SW480 (cell line): ENCODE measurements around the gene CYP2W1.

Experiments used
- DNase-seq: peaks from one replicate; pipeline ENCODE4 v3.0.0-alpha.2; 2016; ENCODE audit warnings: low spot score

The CYP2W1 gene

DNA sequence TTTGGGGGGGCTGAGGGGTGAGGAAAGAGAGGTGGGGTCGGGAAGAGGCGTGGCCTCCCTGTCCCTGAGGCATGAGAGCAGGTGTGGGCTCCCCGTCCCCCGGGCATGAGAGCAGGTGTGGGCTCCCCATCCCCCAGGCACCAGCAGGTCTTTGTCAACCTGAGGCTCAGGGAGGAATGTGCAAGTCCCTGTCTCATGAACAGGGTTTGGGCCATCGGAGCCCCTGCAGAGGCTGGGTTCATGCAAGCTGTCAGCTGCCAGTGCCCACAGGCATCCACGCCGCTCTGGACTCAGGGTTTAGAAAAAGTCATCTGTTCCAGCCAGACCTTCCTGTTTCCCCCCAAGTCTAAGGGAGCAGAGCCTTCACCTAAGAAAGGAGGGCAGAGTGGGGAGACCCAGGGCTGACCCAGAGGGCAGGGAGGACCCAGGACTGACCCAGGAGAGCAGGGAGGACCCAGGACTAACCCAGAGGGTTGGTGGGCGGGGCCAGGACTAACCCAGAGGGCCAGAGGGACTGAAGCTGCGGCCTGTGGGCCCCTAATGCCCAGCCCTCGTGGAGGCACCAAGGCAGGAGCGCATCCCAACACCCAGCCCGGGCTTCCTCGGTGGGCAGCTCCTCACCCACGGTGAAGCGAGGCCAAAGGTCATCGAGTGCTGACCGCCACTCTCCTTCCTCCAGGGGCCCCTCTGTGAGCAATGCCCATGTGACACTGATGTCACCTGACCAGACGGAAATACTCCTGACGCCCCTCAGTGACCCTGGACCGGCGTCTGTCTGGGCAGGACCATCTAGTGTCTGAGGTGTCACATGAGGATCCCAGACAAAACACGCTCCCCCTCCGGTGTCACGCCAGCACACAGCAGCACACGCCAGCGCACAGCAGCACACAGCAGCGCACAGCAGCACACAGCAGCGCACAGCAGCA lies 32.5 kb downstream of the CYP2W1 start:
- peak; percentile 35 for DNase-seq

DNA sequence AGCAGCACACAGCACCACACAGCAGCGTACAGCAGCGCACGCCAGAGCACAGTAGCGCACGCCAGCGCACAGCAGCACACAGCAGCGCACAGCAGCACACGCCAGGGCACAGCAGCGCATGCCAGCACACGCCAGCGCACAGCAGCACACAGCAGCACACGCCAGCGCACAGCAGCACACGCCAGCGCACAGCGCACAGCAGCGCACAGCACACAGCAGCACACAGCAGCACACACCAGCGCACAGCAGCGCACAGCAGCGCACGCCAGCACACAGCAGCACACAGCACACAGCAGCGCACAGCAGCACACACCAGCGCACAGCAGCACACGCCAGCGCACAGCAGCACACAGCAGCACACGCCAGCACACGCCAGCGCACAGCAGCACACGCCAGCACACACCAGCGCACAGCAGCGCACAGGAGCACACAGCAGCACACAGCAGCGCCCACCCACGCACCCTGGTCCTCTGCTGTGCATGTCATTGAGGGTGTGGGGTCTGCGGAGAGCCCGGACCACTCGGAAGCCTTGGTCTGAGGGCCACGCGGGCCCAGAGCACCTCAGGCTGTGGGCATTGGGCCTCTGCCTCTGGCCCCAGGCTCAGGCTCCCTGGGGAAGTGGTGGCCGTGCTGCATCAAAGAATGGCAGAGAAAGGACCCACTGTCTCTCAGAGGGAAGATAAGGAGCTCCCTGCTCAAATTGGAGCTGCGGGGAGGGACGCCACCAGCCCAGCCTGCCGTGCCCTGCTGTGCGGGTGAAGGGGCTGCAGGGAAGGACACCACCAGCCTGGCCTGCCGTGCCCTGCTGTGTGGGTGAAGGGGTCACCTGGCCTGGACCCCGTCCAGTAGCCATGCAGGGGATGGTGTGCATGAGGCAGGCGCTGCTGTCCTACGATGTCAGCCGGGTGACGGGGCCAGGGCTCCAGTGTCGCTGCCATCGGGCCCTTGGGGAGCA lies 33.9 kb downstream of the CYP2W1 start:
- no peak for DNase-seq

GRCh38 chr7:1017586-1018333 lies 34.8 kb downstream of the CYP2W1 start:
- DNase-seq: no peak

GRCh38 chr7:1018334-1018695 lies 35.3 kb downstream of the CYP2W1 start:
- no peak for DNase-seq

DNA sequence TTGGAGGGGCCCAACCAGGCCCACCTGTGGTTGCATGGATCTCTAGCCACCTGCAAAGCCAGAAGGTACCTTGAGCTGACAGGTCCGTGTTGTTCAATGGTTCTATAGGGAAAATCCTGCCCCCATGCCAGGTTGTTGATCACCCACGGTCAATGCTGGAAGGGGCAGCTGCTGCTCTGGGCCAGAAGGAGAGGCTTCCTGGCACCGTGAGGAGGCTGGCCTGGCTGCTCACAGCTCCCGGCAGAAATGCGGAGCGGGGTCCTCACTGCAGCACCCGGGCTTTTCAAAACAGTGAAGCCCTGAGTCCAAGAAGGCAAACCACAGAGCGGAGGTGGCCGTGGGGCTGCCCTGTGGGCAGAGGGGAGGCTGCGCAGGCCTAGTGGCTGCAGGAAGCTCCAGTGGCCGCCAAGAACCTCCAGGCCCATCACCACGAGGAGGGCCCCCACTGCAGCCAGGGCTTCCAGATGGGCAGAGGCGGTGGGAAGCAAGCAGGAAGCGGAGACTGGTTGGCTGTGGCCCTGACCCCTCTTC lies 36.3 kb downstream of the CYP2W1 start:
- no peak for DNase-seq

GRCh38 chr7:1019789-1020610 lies 37.0 kb downstream of the CYP2W1 start:
- no peak for DNase-seq

DNA sequence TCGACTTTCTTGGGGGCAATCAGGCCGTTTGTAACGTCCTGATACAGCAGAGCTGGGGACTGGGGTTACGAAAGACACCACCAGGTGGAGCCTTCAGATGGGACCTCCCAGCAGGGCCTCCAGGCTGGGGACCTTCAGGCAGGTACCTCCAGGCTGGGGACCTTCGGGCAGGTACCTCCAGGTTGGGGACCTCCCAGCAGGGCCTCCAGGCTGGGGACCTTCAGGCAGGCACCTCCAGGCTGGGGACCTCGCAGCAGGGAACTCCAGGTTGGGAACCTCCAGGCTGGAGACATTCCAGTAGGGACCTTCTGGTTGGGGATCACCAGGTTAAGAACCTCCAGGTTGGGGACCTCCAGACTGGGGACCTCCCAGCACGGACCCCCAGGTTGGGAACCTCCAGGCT lies 37.9 kb downstream of the CYP2W1 start:
- DNase-seq: no peak

DNA sequence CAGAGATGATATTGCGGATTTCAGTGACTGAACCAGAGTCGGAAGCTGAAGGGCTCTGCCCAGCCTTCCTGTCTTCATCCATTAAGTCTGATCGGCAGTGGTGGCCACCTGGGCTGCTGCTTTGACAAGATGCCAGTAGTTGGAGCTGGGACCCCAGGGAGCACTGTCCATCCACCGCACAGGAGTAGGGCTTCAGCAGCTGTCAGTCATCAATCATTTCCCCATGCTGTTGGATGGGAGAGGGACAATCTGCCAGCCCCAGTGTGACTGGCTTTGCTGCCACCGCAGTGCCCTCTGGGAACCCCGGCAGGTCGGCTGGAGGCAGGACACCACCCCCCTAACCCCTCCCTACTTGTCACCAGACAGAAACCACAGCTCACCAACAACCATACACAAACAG lies 38.4 kb downstream of the CYP2W1 start:
- no peak for DNase-seq

DNA sequence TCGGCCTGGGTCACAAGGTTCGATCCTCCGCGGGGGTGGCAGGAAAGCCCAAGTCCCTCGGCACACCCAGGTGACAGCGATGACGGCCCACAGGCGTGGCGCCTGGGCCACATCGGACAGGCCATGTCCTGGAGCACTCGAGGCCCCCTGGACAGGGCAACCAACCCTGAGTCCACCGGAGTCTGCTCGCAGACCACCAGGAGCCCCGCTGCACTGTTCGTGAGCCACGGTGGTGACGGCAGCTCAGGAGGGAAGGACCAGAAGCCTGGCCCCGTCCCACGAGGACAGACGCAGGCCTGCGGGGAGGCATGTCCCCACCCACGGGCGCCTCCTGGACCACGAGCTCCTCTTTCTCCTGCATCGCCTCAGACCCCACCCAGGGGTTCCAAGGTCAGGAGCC lies 39.0 kb downstream of the CYP2W1 start:
- DNase-seq: no peak

- no peak for DNase-seq
Observed at GRCh38 chr7:1022356-1022755, 39.4 kb downstream of the CYP2W1 start.

DNA sequence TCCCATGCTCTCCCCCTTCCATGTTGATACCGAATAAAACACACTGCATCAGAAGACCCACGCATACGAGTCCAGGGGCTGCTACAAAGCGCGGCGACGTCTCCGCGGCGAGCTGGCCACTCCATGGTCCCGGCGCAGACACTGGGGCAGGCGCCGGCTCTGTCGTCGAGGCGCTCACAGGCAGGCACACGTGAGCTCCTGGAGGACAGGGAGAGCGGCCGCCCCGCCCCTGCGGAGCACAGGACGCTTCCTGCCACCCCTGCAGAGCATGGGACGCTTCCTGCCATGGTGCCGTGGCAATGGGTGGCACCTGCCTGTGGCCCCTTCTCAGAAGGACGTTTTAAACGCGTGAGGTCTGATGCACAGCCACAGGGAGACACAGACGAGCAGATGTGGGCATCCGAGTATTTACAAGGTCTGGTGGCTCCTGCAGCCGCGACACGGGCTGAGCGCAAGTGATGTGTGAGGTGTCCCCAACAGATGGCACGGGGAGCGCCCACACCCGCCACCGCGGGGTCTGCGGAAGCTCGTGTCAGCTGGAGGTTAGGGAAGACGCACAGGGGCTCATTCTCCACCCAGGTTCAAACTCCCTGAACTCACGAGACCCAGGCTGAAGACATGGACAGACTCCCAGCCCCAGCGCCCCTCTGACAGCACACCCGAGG lies 40.0 kb downstream of the CYP2W1 start:
- DNase-seq: no peak

GRCh38 chr7:1024331-1024841 lies 41.4 kb downstream of the CYP2W1 start:
- DNase-seq: no peak

- DNase-seq: no peak
Observed at GRCh38 chr7:1024876-1025742, 42.1 kb downstream of the CYP2W1 start.

GRCh38 chr7:1025743-1026581 lies 43.0 kb downstream of the CYP2W1 start:
- no peak for DNase-seq

DNA sequence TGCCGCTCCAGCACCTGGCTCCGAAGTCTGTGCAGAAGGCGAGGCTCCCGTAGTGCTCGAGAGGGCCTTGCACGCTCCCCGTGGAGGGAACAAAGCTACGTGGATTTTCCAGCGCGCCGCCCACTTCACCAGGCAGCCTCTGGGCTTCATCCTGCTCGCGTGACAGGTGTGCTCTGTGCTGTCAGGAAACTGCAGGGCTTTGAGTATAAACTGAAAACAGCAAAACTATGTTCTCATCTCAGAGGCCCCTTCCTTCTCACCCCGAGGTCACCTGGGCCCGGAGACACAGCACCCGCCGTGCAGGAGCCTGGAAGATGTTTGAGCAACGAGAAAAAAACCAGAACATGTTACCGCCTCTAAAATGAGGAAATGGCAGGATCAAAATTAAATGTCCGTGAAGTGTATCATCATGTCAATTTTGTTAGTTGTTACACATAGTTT lies 43.8 kb downstream of the CYP2W1 start:
- no peak for DNase-seq

- DNase-seq: no peak
Observed at GRCh38 chr7:1027242-1028043, 44.5 kb downstream of the CYP2W1 start.

- DNase-seq: peak; percentile 90
Observed at GRCh38 chr7:1028044-1028770, 45.2 kb downstream of the CYP2W1 start.
